Liver (tissue), 3 donors: Measurements from ENCODE around the gene TRIM5.

ENCODE experiments used
- TAF1 ChIP-seq: conservative IDR thresholded peaks from 2 replicates; pipeline ENCODE4 v1.6.1; 2016; ENCODE audit warnings: antibody characterized with exemption, mild to moderate bottlenecking
- TF ChIP-seq, protein P1 (sequence below): fragments of 150-350 bp; IDR thresholded peaks from 2 replicates; pipeline ENCODE4 v1.5.1; 2017; ENCODE audit warnings: improper control_type of control experiment, low read depth, low read length; ENCODE audit not compliant: missing input control
- donor health status: healthy.
- donor health status: healthy.

DNA sequence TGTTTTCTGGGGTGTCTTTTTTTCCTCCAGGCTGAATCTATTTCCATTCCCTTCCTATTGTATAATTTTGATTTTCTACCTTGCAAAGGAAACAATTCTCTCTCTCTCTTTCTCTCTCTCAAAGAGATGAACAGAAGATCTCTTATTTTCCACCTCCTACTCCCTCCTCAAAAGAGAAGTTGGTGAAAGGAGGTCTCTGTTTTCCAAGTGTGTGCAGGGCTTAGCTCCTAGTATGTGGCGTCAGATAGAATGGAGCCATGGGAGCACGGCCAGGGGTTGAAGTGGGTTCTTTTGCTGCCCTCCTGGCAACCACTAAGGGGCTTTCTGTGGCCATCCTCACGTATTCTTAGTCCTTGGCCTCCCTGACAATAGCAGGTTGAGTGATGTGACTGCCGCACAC, 59.6 kb downstream of the TRIM5 start:
- TF ChIP-seq, protein P1, sequence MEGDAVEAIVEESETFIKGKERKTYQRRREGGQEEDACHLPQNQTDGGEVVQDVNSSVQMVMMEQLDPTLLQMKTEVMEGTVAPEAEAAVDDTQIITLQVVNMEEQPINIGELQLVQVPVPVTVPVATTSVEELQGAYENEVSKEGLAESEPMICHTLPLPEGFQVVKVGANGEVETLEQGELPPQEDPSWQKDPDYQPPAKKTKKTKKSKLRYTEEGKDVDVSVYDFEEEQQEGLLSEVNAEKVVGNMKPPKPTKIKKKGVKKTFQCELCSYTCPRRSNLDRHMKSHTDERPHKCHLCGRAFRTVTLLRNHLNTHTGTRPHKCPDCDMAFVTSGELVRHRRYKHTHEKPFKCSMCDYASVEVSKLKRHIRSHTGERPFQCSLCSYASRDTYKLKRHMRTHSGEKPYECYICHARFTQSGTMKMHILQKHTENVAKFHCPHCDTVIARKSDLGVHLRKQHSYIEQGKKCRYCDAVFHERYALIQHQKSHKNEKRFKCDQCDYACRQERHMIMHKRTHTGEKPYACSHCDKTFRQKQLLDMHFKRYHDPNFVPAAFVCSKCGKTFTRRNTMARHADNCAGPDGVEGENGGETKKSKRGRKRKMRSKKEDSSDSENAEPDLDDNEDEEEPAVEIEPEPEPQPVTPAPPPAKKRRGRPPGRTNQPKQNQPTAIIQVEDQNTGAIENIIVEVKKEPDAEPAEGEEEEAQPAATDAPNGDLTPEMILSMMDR, result no peak
- TF ChIP-seq TAF1, result no peak
